Bronchial epithelial cell (primary cell): ENCODE measurements around the gene RNU6-1. TPM values are rescaled to one million over a fixed set of nuclear protein-coding genes. Genes with fewer than 3 reads are reported as not detected.

Experiments
- DNase-seq: peaks from one replicate; pipeline ENCODE4 v3.0.0-alpha.2; 2010; ENCODE audit warnings: low read depth
- FAIRE-seq: peaks from 2 replicates; lab custom pipeline; 2011; peaks lifted over from hg19 to GRCh38; lab: Jason Lieb, UNC
- H3K27me3 ChIP-seq: 2 replicates; pipeline ENCODE4 v1.5.1; 2011; ENCODE audit warnings: low read length; ENCODE audit not compliant: control insufficient read depth, insufficient read depth
- H3K36me3 ChIP-seq: 2 replicates; pipeline ENCODE4 v1.5.1; 2011; ENCODE audit warnings: low read length; ENCODE audit not compliant: control insufficient read depth, insufficient read depth
- H3K4me3 ChIP-seq: 2 replicates; pipeline ENCODE4 v1.5.1; 2011; ENCODE audit warnings: mild to moderate bottlenecking, low read depth, low read length, control low read depth
- CTCF ChIP-seq: IDR thresholded peaks from 2 replicates; pipeline ENCODE4 v1.5.1; 2011; ENCODE audit warnings: mild to moderate bottlenecking, moderate library complexity, low read length, control low read depth, inconsistent platforms; ENCODE audit not compliant: insufficient read depth, severe bottlenecking
- total RNA-seq: library from RNA; depleted of rRNA; stranded (reverse); fragments of >200 nt; gene quantifications from 2 replicates; pipeline ENCODE4 v1.2.1, GENCODE V29; 2014

Gene RNU6-1
- total RNA-seq, result not detected in 2 replicates

GRCh38 chr15:67839929-67840748, at the start of gene RNU6-1:
Gene RNU6-1, minus strand, starts transcription at chr15:67840045.
- DNase-seq (peak; percentile 81), FAIRE-seq (no peak)
- no peak for TF ChIP-seq CTCF
- Histone ChIP-seq H3K27me3 (peaks cover 9% of the 10 kb centered on the region), H3K36me3 (no peaks in the 10 kb centered on the region), H3K4me3 (peak within 1 kb of the TSS; percentile 93)

- H3K4me3 ChIP-seq, result no peak overlapping the region
- no peak for TF ChIP-seq CTCF
- no peaks in the 10 kb centered on the region for H3K36me3 ChIP-seq
- DNase-seq, result no peak
- H3K27me3 ChIP-seq, result no peaks in the 10 kb centered on the region
- FAIRE-seq, result no peak
These were observed 47.9 kb upstream of the RNU6-1 start for GRCh38 chr15:67887776-67888175.

GRCh38 chr15:67885861-67886260, 46.0 kb upstream of the RNU6-1 start:
- Histone ChIP-seq H3K27me3 (no peaks in the 10 kb centered on the region), H3K4me3 (no peak overlapping the region), H3K36me3 (no peaks in the 10 kb centered on the region)
- no peak for TF ChIP-seq CTCF
- DNase-seq, result no peak
- no peak for FAIRE-seq

GRCh38 chr15:67885175-67885523, 45.3 kb upstream of the RNU6-1 start:
- H3K4me3 ChIP-seq, result peak overlapping the region; percentile 32
- FAIRE-seq (no peak), DNase-seq (no peak)
- TF ChIP-seq CTCF, result no peak
- H3K27me3 ChIP-seq, result no peaks in the 10 kb centered on the region
- H3K36me3 ChIP-seq, result no peaks in the 10 kb centered on the region

GRCh38 chr15:67884514-67885174, 44.8 kb upstream of the RNU6-1 start:
- H3K36me3 ChIP-seq, result no peaks in the 10 kb centered on the region
- H3K4me3 ChIP-seq, result peak overlapping the region; percentile 32
- TF ChIP-seq CTCF, result no peak
- FAIRE-seq (no peak), DNase-seq (peak; percentile 76)
- no peaks in the 10 kb centered on the region for H3K27me3 ChIP-seq
